ENCODE measurements around the gene DMC1.

- no peak for TF ChIP-seq CTCF (IDR thresholded peaks at IDR 0.05)
- TF ChIP-seq POLR2A (IDR thresholded peaks at IDR 0.05): no peak
These were observed 56.9 kb downstream of the DMC1 start for GRCh38 chr22:38513063-38513462.

Data from lower leg skin (tissue), 3 donors.